WERI-Rb-1 (cell line): ENCODE results near the gene CLEC7A.

Source experiments
- DNase-seq: peaks from one replicate; pipeline ENCODE4 v3.0.0-alpha.2; 2020
- H3K27ac ChIP-seq: fragments of 250-450 bp; sonication (Bioruptor Pico); 2 replicates; pipeline ENCODE4 v1.5.1; 2020; ENCODE audit warnings: mild to moderate bottlenecking, moderate library complexity
- H3K27me3 ChIP-seq: fragments of 250-450 bp; sonication (Bioruptor Pico); 2 replicates; pipeline ENCODE4 v1.5.1; 2021; ENCODE audit warnings: mild to moderate bottlenecking, low read depth, moderate library complexity; ENCODE audit not compliant: insufficient read depth, severe bottlenecking
- H3K36me3 ChIP-seq: fragments of 250-450 bp; sonication (Bioruptor Pico); 2 replicates; pipeline ENCODE4 v1.5.1; 2020; ENCODE audit warnings: mild to moderate bottlenecking, moderate library complexity
- H3K4me3 ChIP-seq: 2 replicates; pipeline ENCODE4 v1.5.1; 2011; ENCODE audit warnings: low read depth, mild to moderate bottlenecking, control low read depth, low read length
- H3K9me3 ChIP-seq: fragments of 250-450 bp; sonication (Bioruptor Pico); 2 replicates; pipeline ENCODE4 v1.5.1; 2021; ENCODE audit warnings: mild to moderate bottlenecking, moderate library complexity; ENCODE audit not compliant: severe bottlenecking
- CTCF ChIP-seq: IDR thresholded peaks from 2 replicates; pipeline ENCODE4 v1.5.1; 2011; ENCODE audit warnings: low read depth, mild to moderate bottlenecking, control low read depth, inconsistent platforms, low read length

CLEC7A gene

DNA sequence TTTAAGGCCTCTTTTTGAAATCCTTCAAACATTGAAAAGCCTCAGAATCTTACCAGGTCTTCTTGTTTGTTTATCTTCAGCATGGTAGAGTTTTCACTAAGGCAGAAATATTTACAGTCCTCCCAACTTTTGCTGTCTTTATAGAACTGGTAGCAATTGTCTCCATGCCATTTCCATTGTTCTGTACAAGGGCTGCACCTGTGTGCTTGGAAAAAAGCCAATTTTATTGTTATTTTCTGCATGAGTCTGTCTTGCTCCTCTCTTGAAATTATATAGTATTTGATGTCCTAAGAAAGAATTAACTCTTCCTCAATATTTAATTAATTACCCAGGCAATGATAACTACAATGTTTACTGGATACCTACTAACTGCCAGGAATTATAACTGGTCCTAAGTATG is 54.5 kb downstream of the CLEC7A start:
- no peaks in the 10 kb centered on the region for H3K27me3 ChIP-seq
- TF ChIP-seq CTCF, result no peak
- DNase-seq, result no peak

DNA sequence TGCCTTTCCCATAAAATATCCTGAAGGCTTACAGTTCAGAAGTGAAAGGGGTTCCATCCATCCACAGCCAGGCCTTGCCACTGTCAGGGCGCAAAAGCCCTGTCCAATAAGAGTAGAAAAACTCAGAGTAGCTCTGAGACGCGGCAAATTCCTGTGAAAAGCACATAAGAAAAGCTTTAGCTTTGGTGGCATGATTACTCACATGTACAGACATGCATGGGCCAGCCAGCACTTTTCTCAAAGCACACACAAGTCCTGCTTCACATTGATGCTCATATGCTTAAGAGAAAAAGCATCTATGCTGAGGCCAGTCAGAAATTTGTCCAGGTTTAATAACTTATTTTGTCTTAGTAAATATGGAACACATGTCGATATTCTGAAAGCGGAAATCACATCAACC is 56.7 kb downstream of the CLEC7A start:
- no peak for TF ChIP-seq CTCF
- Histone ChIP-seq H3K4me3 (no peak overlapping the region), H3K36me3 (no peaks in the 10 kb centered on the region)

More for the DNA sequence above, 54.5 kb downstream of the CLEC7A start:
- no peak overlapping the region for H3K4me3 ChIP-seq
- no peaks in the 10 kb centered on the region for H3K36me3 ChIP-seq
- no peaks in the 10 kb centered on the region for H3K9me3 ChIP-seq
- no peak overlapping the region for H3K27ac ChIP-seq

DNA sequence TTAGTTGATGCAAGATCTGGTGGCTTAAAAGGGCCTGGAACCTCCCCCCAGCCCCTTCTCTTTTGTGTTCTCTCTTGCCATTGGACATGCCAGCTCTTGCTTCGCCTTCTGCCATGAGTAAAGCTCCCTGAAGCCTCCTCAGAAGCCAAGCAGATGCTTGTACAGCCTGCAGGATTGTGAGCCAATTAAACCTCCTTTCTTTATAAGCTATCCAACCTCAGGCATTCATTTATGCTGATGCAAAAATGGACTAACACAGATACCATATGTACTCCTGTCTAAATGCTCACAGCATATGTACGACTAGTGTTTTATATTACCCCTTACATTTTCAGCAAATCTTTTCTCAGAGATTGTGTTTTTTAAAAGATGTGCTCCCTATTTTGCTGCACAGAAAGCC is 57.9 kb downstream of the CLEC7A start:
- Histone ChIP-seq H3K27me3 (no peaks in the 10 kb centered on the region), H3K27ac (no peak overlapping the region), H3K9me3 (no peaks in the 10 kb centered on the region), H3K36me3 (no peaks in the 10 kb centered on the region), H3K4me3 (no peak overlapping the region)
- DNase-seq, result no peak
- TF ChIP-seq CTCF, result no peak

More for the DNA sequence above, 56.7 kb downstream of the CLEC7A start:
- H3K27ac ChIP-seq, result no peak overlapping the region
- H3K27me3 ChIP-seq, result no peaks in the 10 kb centered on the region
- H3K9me3 ChIP-seq, result no peaks in the 10 kb centered on the region
- DNase-seq, result no peak

DNA sequence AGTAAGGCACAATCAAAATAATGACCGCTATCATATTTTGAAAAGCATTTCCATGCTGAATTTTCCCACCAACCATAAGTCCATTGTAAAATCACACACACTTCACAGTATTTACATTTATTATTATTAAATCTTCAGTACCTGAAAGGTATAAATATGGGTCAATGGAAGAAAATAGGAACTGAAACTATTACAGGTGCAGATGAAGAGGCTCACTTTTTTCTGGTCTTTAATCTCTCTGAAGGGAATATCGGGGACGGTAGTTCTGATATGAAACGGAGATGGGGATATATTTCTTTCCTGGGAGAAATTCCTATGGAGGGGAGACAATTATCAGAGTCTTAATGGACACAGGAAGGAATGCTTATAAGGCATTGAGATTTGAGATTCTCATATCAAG is 59.6 kb downstream of the CLEC7A start:
- no peaks in the 10 kb centered on the region for H3K9me3 ChIP-seq
- H3K4me3 ChIP-seq, result no peak overlapping the region
- DNase-seq, result no peak
- H3K27me3 ChIP-seq, result no peaks in the 10 kb centered on the region
- no peak overlapping the region for H3K27ac ChIP-seq
- no peak for TF ChIP-seq CTCF
- no peaks in the 10 kb centered on the region for H3K36me3 ChIP-seq

DNA sequence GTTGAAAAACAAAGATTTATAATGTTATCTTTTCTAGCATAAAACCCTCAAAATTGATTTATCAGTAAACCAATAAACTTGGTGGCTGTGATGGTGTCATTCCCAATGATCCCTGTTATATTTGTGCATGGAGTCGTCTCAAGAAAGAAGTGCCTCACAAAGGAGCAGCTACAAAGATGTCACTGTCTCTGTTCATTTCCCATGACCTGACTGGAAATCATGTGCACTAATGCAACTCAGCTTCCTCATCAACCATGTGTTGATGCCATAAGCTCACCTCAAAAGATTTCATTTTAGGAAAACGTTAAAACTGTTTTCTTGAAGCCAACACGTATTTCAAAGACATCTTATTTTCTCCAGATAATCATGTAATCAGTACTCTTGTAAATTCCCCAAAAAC is 60.0 kb downstream of the CLEC7A start:
- TF ChIP-seq CTCF, result no peak
- Histone ChIP-seq H3K27ac (no peak overlapping the region), H3K9me3 (no peaks in the 10 kb centered on the region), H3K27me3 (no peaks in the 10 kb centered on the region), H3K4me3 (no peak overlapping the region), H3K36me3 (no peaks in the 10 kb centered on the region)
- no peak for DNase-seq

DNA sequence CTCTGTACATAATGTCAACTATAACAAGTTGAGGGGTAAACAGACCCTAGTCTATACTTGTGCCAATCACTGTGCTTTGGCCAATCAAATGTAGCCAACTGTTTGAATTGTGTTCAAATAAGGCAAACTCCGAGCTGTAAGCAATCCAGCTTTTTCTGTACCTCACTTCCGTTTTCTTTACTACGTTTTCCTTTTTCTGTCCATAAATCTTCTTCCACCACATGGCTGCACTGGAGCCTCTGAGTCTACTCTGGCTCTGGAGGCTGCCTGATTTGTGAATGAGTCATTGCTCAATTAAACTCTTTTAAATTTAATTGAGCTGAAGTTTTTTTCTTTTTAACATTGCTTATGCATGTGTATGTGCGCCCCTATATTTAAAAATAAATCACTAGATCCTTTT is 60.9 kb downstream of the CLEC7A start:
- Histone ChIP-seq H3K27ac (no peak overlapping the region), H3K4me3 (no peak overlapping the region), H3K9me3 (no peaks in the 10 kb centered on the region), H3K27me3 (no peaks in the 10 kb centered on the region), H3K36me3 (no peaks in the 10 kb centered on the region)
- TF ChIP-seq CTCF, result no peak
- DNase-seq, result no peak
